Left lung (tissue), 10 donors: ENCODE results near the gene TXNRD2. TPM values are rescaled to one million over a fixed set of nuclear protein-coding genes. Genes with fewer than 3 reads are reported as not detected.

Source experiments
- ATAC-seq: fragments of 200-7000 bp; cut with Tn5 transposase; one replicate; pipeline ENCODE4 v1.9.1; 2020; ENCODE audit warnings: moderate library complexity
- DNase-seq, 4 donors: peaks; one replicate each; pipeline ENCODE4 v3.0.0-alpha.2; 2013 to 2020
- H3K27ac ChIP-seq, 2 donors: fragments of 200-600 bp; sonication (generic) in 1 of 2; one replicate each; pipeline versions ENCODE4 v1.5.0 to v1.8.0; 2020 to 2021
- H3K27me3 ChIP-seq, 2 donors: fragments of 200-600 bp; sonication (generic) in 1 of 2; one replicate each; pipeline versions ENCODE4 v1.5.0 to v1.8.0; 2020 to 2021
- H3K36me3 ChIP-seq, 2 donors: fragments of 200-600 bp; sonication (generic) in 1 of 2; one replicate each; pipeline versions ENCODE4 v1.5.0 to v1.8.0; 2020 to 2021
- H3K4me1 ChIP-seq, 2 donors: fragments of 200-600 bp; one replicate each; pipeline ENCODE4 v1.8.0; 2021
- H3K4me3 ChIP-seq, 2 donors: fragments of 200-600 bp; sonication (generic) in 1 of 2; one replicate each; pipeline versions ENCODE4 v1.5.0 to v1.8.0; 2020 to 2021; ENCODE audit warnings: mild to moderate bottlenecking in 1 of 2
- H3K9me3 ChIP-seq, 2 donors: fragments of 200-600 bp; sonication (generic) in 1 of 2; one replicate each; pipeline versions ENCODE4 v1.5.0 to v1.8.0; 2020 to 2021
- CTCF ChIP-seq, 2 donors: fragments of 200-600 bp; sonication (generic) in 1 of 2; IDR thresholded peaks; one replicate each; pipeline versions ENCODE4 v1.5.0 to v1.8.0; 2021; ENCODE audit warnings: antibody characterized with exemption in 2 of 2
- intact Hi-C, 2 donors: fragments of 100-400 bp; cut with DNase I; formaldehyde crosslinking; loops; one replicate each; pipeline versions ENCODE4 v1.11.2 to v1.14.2; 2022
- polyA plus RNA-seq, 6 donors: library from polyadenylated mRNA; unstranded; fragments of 120-200 nt; gene quantifications; one replicate each; pipeline ENCODE4 v1.2.1, GENCODE V29; 2013; ENCODE audit not compliant: insufficient read length in 6 of 6
- total RNA-seq, 2 donors: library from RNA; stranded (reverse); fragmentation: NEBNext Ultra II Directional; extraction: Animal tissue kit (Norgen Biotek cat#: 25700); gene quantifications; one replicate each; pipeline ENCODE4 v1.2.1, GENCODE V29; 2021
- donor health status: DM: no; HTN: yes; CAD: no.
- donor health status: DM: no; HTN: no; CAD: no.

The TXNRD2 gene
- total and polyA plus RNA-seq, 8 donors = 17.6 to 42.8 (median 22.2) TPM

- H3K27me3 ChIP-seq = no peaks in the 10 kb centered on the region
- H3K4me1 ChIP-seq = peaks cover 20 to 45% of the 10 kb centered on the region in 2 donors
- peaks cover 0 to 25% of the 10 kb centered on the region in 2 donors for H3K36me3 ChIP-seq
- no peaks in the 10 kb centered on the region for H3K9me3 ChIP-seq
- no peak overlapping the region for H3K4me3 ChIP-seq
- intact Hi-C loops = no loop called here
- H3K27ac ChIP-seq = no peak overlapping the region
- no peak for TF ChIP-seq CTCF (IDR thresholded peaks at IDR 0.05)
- no peak for DNase-seq
- ATAC-seq = no peak
Observed at GRCh38 chr22:19847345-19847632, 94.3 kb downstream of the TXNRD2 start.

GRCh38 chr22:19846620-19847344 is 94.8 kb downstream of the TXNRD2 start:
- Histone ChIP-seq H3K4me3 (no peak overlapping the region), H3K27me3 (no peaks in the 10 kb centered on the region), H3K36me3 (peaks cover 0 to 20% of the 10 kb centered on the region in 2 donors), H3K27ac (no peak overlapping the region), H3K4me1 (peaks cover 20 to 40% of the 10 kb centered on the region in 2 donors), H3K9me3 (no peaks in the 10 kb centered on the region)
- TF ChIP-seq CTCF (IDR thresholded peaks at IDR 0.05) = no peak
- intact Hi-C loops = no loop called here
- no peak for ATAC-seq
- no peak for DNase-seq

- peaks cover 20 to 30% of the 10 kb centered on the region in 2 donors for H3K4me1 ChIP-seq
- H3K36me3 ChIP-seq = peaks cover 0 to 4% of the 10 kb centered on the region in 2 donors
- intact Hi-C loops = no loop called here
- no peak for TF ChIP-seq CTCF (IDR thresholded peaks at IDR 0.05)
- no peak overlapping the region for H3K4me3 ChIP-seq
- no peaks in the 10 kb centered on the region for H3K9me3 ChIP-seq
- no peak for ATAC-seq
- no peaks in the 10 kb centered on the region for H3K27me3 ChIP-seq
- no peak for DNase-seq
- H3K27ac ChIP-seq = peak overlapping the region; percentile 70 to 71
Observed at GRCh38 chr22:19845054-19845722, 96.4 kb downstream of the TXNRD2 start.

- no peaks in the 10 kb centered on the region for H3K9me3 ChIP-seq
- H3K27ac ChIP-seq = peak overlapping the region; percentile 70 to 71
- ATAC-seq (peak; percentile 63), DNase-seq (peak in 2 of 4 donors; percentile 76 to 90)
- peaks cover 20 to 30% of the 10 kb centered on the region in 2 donors for H3K4me1 ChIP-seq
- intact Hi-C loops = no loop called here
- no peak overlapping the region for H3K4me3 ChIP-seq
- TF ChIP-seq CTCF (IDR thresholded peaks at IDR 0.05) = no peak
- peaks cover 0 to 2% of the 10 kb centered on the region in 2 donors for H3K36me3 ChIP-seq
- no peaks in the 10 kb centered on the region for H3K27me3 ChIP-seq
Observed at GRCh38 chr22:19844377-19845053, 97.1 kb downstream of the TXNRD2 start.

GRCh38 chr22:19843857-19844376 is 97.7 kb downstream of the TXNRD2 start:
- intact Hi-C loops = no loop called here
- H3K4me3 ChIP-seq = no peak overlapping the region
- no peak for TF ChIP-seq CTCF (IDR thresholded peaks at IDR 0.05)
- no peak for ATAC-seq
- peak overlapping the region; percentile 70 to 71 for H3K27ac ChIP-seq
- no peaks in the 10 kb centered on the region for H3K36me3 ChIP-seq
- no peaks in the 10 kb centered on the region for H3K9me3 ChIP-seq
- H3K4me1 ChIP-seq = peaks cover 20 to 30% of the 10 kb centered on the region in 2 donors
- DNase-seq = peak in 1 of 4 donors; percentile 61
- no peaks in the 10 kb centered on the region for H3K27me3 ChIP-seq
